Keratinocyte (primary cell): ENCODE results near the gene MAP3K6. TPM values are rescaled to one million over a fixed set of nuclear protein-coding genes. Genes with fewer than 3 reads are reported as not detected.

Source experiments
- DNase-seq: peaks from one replicate; pipeline ENCODE4 v3.0.0-alpha.2; 2011; ENCODE audit warnings: low read depth, missing footprints, low spot score
- FAIRE-seq: peaks from 2 replicates; lab custom pipeline; 2011; peaks lifted over from hg19 to GRCh38; lab: Jason Lieb, UNC
- H2AFZ ChIP-seq: 2 replicates; pipeline ENCODE4 v1.6.0; 2012; ENCODE audit warnings: low read length, control low read depth, inconsistent platforms; ENCODE audit not compliant: control insufficient read depth
- H3K27ac ChIP-seq: 2 replicates; pipeline ENCODE4 v1.5.1; 2011; ENCODE audit warnings: low read length; ENCODE audit not compliant: control insufficient read depth, insufficient read depth
- H3K27me3 ChIP-seq: 3 replicates; pipeline ENCODE4 v1.6.0; 2011; ENCODE audit warnings: low read length; ENCODE audit not compliant: control insufficient read depth, insufficient read depth; ENCODE audit errors: extremely low read depth
- H3K36me3 ChIP-seq, 2 experiments: 2 replicates in 1 of 2; 3 replicates in 1 of 2; pipeline ENCODE4 v1.5.1; 2011; ENCODE audit warnings: low read length in 2 of 2, mild to moderate bottlenecking in 1 of 2; ENCODE audit not compliant: control insufficient read depth in 2 of 2, insufficient read depth in 2 of 2; ENCODE audit errors: extremely low read depth in 1 of 2
- H3K4me1 ChIP-seq: 3 replicates; pipeline ENCODE4 v1.5.1; 2011; ENCODE audit warnings: low read length; ENCODE audit not compliant: control insufficient read depth, insufficient read depth; ENCODE audit errors: extremely low read depth
- H3K4me2 ChIP-seq: 3 replicates; pipeline ENCODE4 v1.6.0; 2011; ENCODE audit warnings: low read depth, low read length; ENCODE audit not compliant: control insufficient read depth, insufficient read depth; ENCODE audit errors: extremely low read depth
- H3K4me3 ChIP-seq, 3 experiments: fragments of 200-600 bp in 1 of 3; sonication (generic) in 1 of 3; 2 replicates in 2 of 3; 3 replicates in 1 of 3; pipeline ENCODE4 v1.5.1; 2011 to 2016; ENCODE audit warnings: low read length in 3 of 3, mild to moderate bottlenecking in 3 of 3, control low read depth in 2 of 3, inconsistent platforms in 1 of 3, low read depth in 1 of 3, mixed read lengths in 1 of 3, mixed run types in 1 of 3, moderate library complexity in 1 of 3; ENCODE audit not compliant: control insufficient read depth in 2 of 3, insufficient read depth in 2 of 3; ENCODE audit errors: extremely low read depth in 1 of 3
- H3K79me2 ChIP-seq: 2 replicates; pipeline ENCODE4 v1.6.0; 2012; ENCODE audit warnings: low read length; ENCODE audit not compliant: control insufficient read depth, insufficient read depth
- H3K9ac ChIP-seq: 3 replicates; pipeline ENCODE4 v1.6.0; 2011; ENCODE audit warnings: low read length; ENCODE audit not compliant: control insufficient read depth, insufficient read depth; ENCODE audit errors: extremely low read depth
- H3K9me1 ChIP-seq: 3 replicates; pipeline ENCODE4 v1.6.0; 2011; ENCODE audit warnings: low read length; ENCODE audit not compliant: control insufficient read depth, insufficient read depth; ENCODE audit errors: extremely low read depth
- H3K9me3 ChIP-seq: 2 replicates; pipeline ENCODE4 v1.5.1; 2012; ENCODE audit warnings: low read depth, low read length; ENCODE audit not compliant: control insufficient read depth
- H4K20me1 ChIP-seq: 3 replicates; pipeline ENCODE4 v1.6.0; 2011; ENCODE audit warnings: low read length; ENCODE audit not compliant: control insufficient read depth, insufficient read depth; ENCODE audit errors: extremely low read depth
- EZH2 ChIP-seq: IDR thresholded peaks from one replicate; pipeline ENCODE4 v1.6.1; 2012; ENCODE audit warnings: inconsistent platforms, mild to moderate bottlenecking, low read length, moderate library complexity
- dilution Hi-C: fragments of 300-500 bp; cut with MboI; formaldehyde crosslinking; loops from one replicate; pipeline ENCODE4 v1.7.0; 2020; ENCODE audit warnings: low sequenced_read_pairs; ENCODE audit not compliant: extremely low pct_ligation_motif_present
- polyA plus RNA-seq, 5 experiments: library from polyadenylated mRNA; depleted of rRNA in 3 of 5; stranded (reverse) in 3 of 5; stranded (forward) in 1 of 5; unstranded in 1 of 5; fragments of >200 nt; gene quantifications; 1 replicate in 1 of 5; 2 replicates in 3 of 5; 3 replicates in 1 of 5; pipeline versions ENCODE4 v1.2.1 to v1.2.3, GENCODE V29; 2011 to 2012; ENCODE audit warnings: missing spikeins in 2 of 5, low read depth in 1 of 5, low replicate concordance in 1 of 5
- TF ChIP-seq, protein P1 (sequence below), 3 experiments: IDR thresholded peaks in 1 of 3; conservative IDR thresholded peaks in 1 of 3; optimal IDR thresholded peaks in 1 of 3; 2 replicates in 2 of 3; 3 replicates in 1 of 3; pipeline versions ENCODE3 to v1.5.1; 2011; ENCODE audit warnings: low read length in 3 of 3, mild to moderate bottlenecking in 3 of 3, moderate library complexity in 2 of 3, control low read depth in 1 of 3, inconsistent platforms in 1 of 3; ENCODE audit not compliant: insufficient read depth in 2 of 3; ENCODE audit errors: extremely low read depth in 1 of 3

MAP3K6 gene
- polyA plus RNA-seq, 1 donor (not counting 4 experiments of a cell fraction or from before 2014, with no cell fraction given), result 13.4 TPM

GRCh38 chr1:27342391-27342777 lies 24.4 kb downstream of the MAP3K6 start:
- DNase-seq, result no peak
- Histone ChIP-seq H3K36me3 (peaks cover 4 to 9% of the 10 kb centered on the region in 2 experiments), H2AFZ (no peak overlapping the region), H3K4me3 (peak overlapping the region; percentile 62 to 89 (median 66)), H3K4me2 (peak overlapping the region; percentile 97), H3K27ac (peak overlapping the region; percentile 87), H3K9me3 (no peaks in the 10 kb centered on the region), H4K20me1 (no peaks in the 10 kb centered on the region), H3K9ac (peak overlapping the region; percentile 77), H3K79me2 (peaks cover 10% of the 10 kb centered on the region), H3K9me1 (no peaks in the 10 kb centered on the region), H3K27me3 (no peaks in the 10 kb centered on the region), H3K4me1 (peaks cover 32% of the 10 kb centered on the region)
- TF ChIP-seq, protein P1, sequence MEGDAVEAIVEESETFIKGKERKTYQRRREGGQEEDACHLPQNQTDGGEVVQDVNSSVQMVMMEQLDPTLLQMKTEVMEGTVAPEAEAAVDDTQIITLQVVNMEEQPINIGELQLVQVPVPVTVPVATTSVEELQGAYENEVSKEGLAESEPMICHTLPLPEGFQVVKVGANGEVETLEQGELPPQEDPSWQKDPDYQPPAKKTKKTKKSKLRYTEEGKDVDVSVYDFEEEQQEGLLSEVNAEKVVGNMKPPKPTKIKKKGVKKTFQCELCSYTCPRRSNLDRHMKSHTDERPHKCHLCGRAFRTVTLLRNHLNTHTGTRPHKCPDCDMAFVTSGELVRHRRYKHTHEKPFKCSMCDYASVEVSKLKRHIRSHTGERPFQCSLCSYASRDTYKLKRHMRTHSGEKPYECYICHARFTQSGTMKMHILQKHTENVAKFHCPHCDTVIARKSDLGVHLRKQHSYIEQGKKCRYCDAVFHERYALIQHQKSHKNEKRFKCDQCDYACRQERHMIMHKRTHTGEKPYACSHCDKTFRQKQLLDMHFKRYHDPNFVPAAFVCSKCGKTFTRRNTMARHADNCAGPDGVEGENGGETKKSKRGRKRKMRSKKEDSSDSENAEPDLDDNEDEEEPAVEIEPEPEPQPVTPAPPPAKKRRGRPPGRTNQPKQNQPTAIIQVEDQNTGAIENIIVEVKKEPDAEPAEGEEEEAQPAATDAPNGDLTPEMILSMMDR (optimal IDR thresholded peaks at IDR 0.05 in 1 of 3, IDR thresholded peaks at IDR 0.05 in 1 of 3, conservative IDR thresholded peaks at IDR 0.05 in 1 of 3; ENCODE audit: extremely low read depth in 1 of 3, insufficient read depth in 2 of 3, low read length in 3 of 3), result no peak
- TF ChIP-seq EZH2, result no peak
- dilution Hi-C loops, result no loop called here
- no peak for FAIRE-seq

DNA sequence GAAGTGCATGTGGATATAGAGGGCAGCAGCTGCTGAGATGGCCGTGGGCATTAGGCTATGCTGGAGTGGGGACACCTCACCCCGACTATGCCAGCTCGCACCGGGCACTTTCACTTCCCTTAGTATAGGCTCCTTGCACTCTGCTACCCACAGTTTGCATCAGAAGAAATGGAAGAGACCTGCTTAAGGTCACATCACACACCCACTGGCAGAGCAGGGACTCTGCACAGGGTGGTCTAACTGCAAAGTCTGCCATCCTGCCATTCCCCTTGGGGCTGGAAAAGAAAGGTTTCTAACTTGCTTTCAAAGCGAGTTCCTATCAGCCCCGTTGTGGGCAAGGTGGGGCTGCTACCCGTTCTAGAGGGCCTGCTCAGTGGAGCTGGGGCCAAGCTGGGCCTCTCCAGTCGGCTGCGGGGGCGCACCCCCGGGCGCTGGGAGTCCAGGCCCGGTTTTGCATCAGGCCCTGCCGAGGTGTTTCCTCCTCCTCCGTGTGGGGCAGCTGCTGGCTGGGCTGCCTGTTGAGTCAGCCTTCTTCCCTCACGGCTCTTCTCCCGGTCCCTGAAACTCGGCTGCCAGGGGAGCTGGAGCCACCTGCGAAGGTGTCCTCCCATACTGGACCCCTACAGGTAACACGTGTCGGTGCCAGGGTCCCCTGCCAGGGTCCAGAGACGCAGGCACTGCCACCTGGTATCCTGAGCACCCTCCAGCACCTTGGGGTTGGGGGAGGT lies 25.1 kb downstream of the MAP3K6 start, which contains the start of gene SYTL1:
Gene SYTL1, plus strand, starts transcription at position 498 of the 728 bp plus-strand sequence. CDS start 3,313 bp downstream, outside the sequence.
- TF ChIP-seq, protein P1 (optimal IDR thresholded peaks at IDR 0.05 in 1 of 3, IDR thresholded peaks at IDR 0.05 in 1 of 3, conservative IDR thresholded peaks at IDR 0.05 in 1 of 3; ENCODE audit: extremely low read depth in 1 of 3, insufficient read depth in 2 of 3, low read length in 3 of 3), result peak in 1 of 3 experiments; percentile 15
- no peak for TF ChIP-seq EZH2
- no peaks in the 10 kb centered on the region for H3K27me3 ChIP-seq
- peaks cover 10% of the 10 kb centered on the region for H3K79me2 ChIP-seq
- peak within 1 kb of the TSS; percentile 87 for H3K27ac ChIP-seq
- no peak for DNase-seq
- H3K4me3 ChIP-seq, result peak within 1 kb of the TSS; percentile 62 to 89 (median 66)
- H3K9me1 ChIP-seq, result no peaks in the 10 kb centered on the region
- dilution Hi-C loops, result no loop called here
- H3K4me1 ChIP-seq, result peaks cover 28% of the 10 kb centered on the region
- H3K36me3 ChIP-seq, result peaks cover 4 to 11% of the 10 kb centered on the region in 2 experiments
- no peaks in the 10 kb centered on the region for H4K20me1 ChIP-seq
- H3K9ac ChIP-seq, result peak within 1 kb of the TSS; percentile 77
- H3K4me2 ChIP-seq, result peak within 1 kb of the TSS; percentile 97
- peak; percentile 32 for FAIRE-seq
- H2AFZ ChIP-seq, result no peak within 1 kb of the TSS
- H3K9me3 ChIP-seq, result no peaks in the 10 kb centered on the region
